IPS-18a (cell line): Measurements from ENCODE around the gene RSU1.

Experiments
- H3K27ac ChIP-seq: one replicate; pipeline ENCODE4 v1.5.1; 2013; ENCODE audit warnings: low read length
- H3K27me3 ChIP-seq: one replicate; pipeline ENCODE4 v1.6.1; 2013; ENCODE audit warnings: mild to moderate bottlenecking, low read length; ENCODE audit not compliant: control insufficient read depth, insufficient read depth
- H3K36me3 ChIP-seq: one replicate; pipeline ENCODE4 v1.6.1; 2013; ENCODE audit warnings: low read depth, low read length; ENCODE audit not compliant: control insufficient read depth
- H3K4me1 ChIP-seq: one replicate; pipeline ENCODE4 v1.6.1; 2013; ENCODE audit warnings: low read depth, low read length; ENCODE audit not compliant: control insufficient read depth
- H3K4me3 ChIP-seq: one replicate; pipeline ENCODE4 v1.5.1; 2013; ENCODE audit warnings: low read length
- H3K9ac ChIP-seq: one replicate; pipeline ENCODE4 v1.6.1; 2013; ENCODE audit warnings: mild to moderate bottlenecking, low read length, moderate library complexity
- H3K9me3 ChIP-seq: one replicate; pipeline ENCODE4 v1.6.1; 2013; ENCODE audit warnings: low read depth, low read length; ENCODE audit not compliant: control insufficient read depth

The RSU1 gene

DNA sequence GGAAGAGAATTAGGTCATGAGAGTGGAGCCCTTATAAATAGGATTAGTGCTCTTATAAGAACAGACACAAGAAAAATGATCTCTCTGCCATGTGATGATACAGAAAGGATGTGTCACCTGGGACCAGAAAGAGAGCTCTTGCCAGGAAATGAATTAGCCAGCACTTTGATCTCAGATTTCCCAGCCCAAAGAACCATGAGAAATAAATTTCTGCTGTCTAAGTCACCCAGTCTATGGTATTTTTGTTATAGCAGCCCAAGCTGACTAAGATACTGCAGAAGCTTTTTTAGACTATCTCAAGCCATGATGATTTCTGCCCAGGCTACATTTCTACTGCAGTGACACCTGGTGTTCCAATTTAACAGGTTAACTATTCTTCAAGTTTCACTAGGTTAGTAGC lies 84.8 kb downstream of the RSU1 start:
- Histone ChIP-seq H3K4me1 (no peaks in the 10 kb centered on the region), H3K9me3 (no peaks in the 10 kb centered on the region), H3K4me3 (no peak overlapping the region), H3K27me3 (no peaks in the 10 kb centered on the region), H3K36me3 (no peaks in the 10 kb centered on the region), H3K27ac (no peak overlapping the region), H3K9ac (no peak overlapping the region)

DNA sequence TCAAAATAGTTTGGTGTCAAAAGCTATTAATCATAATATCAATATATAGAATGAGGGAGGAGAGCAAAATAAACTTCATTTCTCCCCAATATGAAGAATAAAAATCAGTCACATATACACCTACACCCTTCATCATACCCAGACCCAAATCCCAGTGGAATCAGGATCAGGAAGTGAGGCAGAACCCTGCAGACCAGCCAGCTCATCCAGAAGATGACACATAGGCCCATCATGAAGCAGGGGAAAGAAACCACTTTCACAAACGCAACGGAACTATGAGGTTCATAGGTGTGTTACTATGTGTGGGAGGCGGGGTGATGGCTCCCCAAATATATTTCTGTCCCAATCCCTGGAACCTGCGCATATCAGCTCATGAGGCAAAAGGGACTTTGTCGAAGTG lies 89.0 kb downstream of the RSU1 start:
- Histone ChIP-seq H3K9ac (no peak overlapping the region), H3K4me1 (no peaks in the 10 kb centered on the region), H3K9me3 (no peaks in the 10 kb centered on the region), H3K4me3 (no peak overlapping the region), H3K27ac (no peak overlapping the region), H3K27me3 (no peaks in the 10 kb centered on the region), H3K36me3 (no peaks in the 10 kb centered on the region)

DNA sequence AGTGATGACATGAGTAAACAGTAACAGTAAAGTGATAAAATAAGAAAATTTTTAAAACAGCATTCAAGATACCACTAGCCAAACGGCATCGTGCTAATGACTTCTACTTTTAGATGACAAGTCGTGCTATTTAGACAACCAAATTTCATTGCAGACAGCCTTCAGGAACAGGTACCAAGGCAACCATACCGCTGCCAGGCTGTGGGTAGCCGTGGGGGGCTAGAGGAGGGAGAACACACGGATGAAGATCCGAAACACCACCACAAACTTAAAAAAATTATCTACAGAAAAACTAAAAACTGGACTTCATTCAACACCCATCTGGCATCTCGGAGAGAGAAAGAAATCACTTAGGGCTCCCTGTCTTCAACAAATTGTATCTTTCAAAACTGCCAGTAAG lies 89.6 kb downstream of the RSU1 start:
- H3K9ac ChIP-seq, result no peak overlapping the region

DNA sequence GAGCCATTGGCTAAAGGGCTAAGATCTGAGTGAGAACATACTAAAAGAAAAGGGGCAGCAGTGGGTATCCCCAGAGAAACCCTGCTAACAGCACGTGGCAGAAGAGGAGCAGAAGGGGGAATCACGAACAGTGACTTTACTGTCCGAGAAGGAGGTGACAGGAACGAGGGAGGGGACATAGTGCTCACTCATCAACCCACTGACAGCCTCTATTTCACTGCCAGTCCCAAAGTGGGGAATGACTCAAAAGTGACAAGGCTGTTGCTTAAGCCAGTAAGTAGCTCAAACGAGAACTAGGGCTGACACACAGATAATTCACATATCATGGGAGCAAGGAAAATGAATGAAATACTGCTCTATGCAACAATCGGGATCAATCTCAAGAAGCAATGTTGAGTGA lies 92.7 kb downstream of the RSU1 start:
- no peak overlapping the region for H3K27ac ChIP-seq
- no peaks in the 10 kb centered on the region for H3K27me3 ChIP-seq
- no peaks in the 10 kb centered on the region for H3K4me1 ChIP-seq
- H3K36me3 ChIP-seq, result no peaks in the 10 kb centered on the region
- no peak overlapping the region for H3K4me3 ChIP-seq
- no peak overlapping the region for H3K9ac ChIP-seq
- no peaks in the 10 kb centered on the region for H3K9me3 ChIP-seq

More for the DNA sequence above, 89.6 kb downstream of the RSU1 start:
- Histone ChIP-seq H3K9me3 (no peaks in the 10 kb centered on the region), H3K4me1 (no peaks in the 10 kb centered on the region), H3K27ac (no peak overlapping the region), H3K27me3 (no peaks in the 10 kb centered on the region), H3K4me3 (no peak overlapping the region), H3K36me3 (no peaks in the 10 kb centered on the region)

DNA sequence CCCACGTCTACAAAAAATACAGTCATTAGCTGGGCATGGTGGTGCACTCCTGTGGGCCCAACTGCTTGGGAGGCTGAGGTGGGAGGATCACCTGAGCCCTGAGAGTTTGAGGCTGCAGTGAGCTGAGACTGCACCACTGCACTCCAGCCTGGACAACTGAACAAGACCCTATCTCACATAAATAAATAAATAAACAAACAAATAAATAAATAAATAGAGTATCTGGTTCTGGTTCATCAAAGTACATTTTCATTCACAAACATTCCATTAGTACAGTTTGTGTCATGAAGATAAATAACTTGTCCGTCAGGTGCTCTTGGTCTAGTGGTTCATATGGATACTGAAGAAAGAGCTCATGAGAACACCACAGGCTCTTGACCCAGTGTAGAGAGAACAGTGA lies 96.4 kb downstream of the RSU1 start:
- Histone ChIP-seq H3K4me1 (no peaks in the 10 kb centered on the region), H3K9ac (no peak overlapping the region), H3K27ac (no peak overlapping the region), H3K9me3 (no peaks in the 10 kb centered on the region), H3K4me3 (no peak overlapping the region), H3K36me3 (no peaks in the 10 kb centered on the region), H3K27me3 (no peaks in the 10 kb centered on the region)

DNA sequence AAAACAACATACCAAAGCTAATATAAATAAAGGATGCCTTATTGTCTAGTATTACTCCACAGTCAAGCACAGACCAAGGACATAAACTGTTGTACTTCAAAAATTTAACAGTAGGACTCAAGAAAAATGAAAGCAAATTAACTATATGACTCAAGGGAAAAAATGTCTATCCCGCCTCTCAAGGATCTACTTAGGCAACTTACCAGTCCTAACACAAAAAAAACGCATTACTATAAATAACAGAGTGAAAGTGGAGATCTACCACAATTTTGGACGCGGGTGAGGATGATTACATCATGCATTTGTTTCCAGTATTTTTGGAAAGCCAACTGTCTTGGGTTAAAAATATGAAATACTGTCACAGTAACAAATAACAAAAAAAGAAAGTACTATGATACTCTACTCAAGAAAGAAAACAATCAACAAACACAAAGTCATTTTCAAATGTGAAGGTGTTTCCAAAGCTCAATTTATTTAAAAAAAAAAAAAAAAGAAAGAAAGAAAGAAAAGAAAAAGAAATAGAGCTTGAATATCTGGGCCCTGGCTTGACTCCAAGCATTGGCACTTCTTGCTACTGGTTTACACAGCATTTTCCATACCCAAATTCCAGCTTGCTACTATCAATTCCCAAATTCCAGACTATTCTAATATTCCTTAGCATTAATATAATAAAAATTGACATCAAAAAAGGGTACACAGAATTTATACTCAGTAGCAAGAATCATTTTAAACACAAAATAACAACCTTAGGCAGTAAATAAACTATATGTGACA lies 99.4 kb downstream of the RSU1 start:
- Histone ChIP-seq H3K4me3 (no peak overlapping the region), H3K9ac (no peak overlapping the region)

DNA sequence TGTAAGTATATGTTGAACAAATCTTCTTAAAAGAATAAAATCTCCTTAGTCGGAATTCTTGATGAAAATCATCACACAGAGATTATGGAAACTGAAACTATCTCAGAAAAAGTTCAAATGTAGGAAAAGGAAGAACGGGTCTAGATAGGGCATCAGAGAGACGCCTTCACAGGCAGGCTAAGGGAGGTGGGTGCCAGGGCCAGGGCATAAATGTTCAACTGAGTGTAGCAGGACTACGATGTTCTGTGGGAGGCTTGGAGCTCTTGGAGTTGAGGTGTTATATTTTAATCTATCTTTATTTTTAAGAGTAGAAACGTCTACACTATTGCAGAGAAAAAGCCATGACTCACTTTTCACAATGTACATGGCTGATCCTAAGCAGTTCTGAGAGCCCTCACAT lies 101.2 kb downstream of the RSU1 start:
- no peaks in the 10 kb centered on the region for H3K4me1 ChIP-seq
- no peaks in the 10 kb centered on the region for H3K27me3 ChIP-seq
- no peaks in the 10 kb centered on the region for H3K36me3 ChIP-seq
- no peak overlapping the region for H3K4me3 ChIP-seq
- no peak overlapping the region for H3K9ac ChIP-seq
- H3K9me3 ChIP-seq, result peaks cover 13% of the 10 kb centered on the region
- H3K27ac ChIP-seq, result no peak overlapping the region

More for the DNA sequence above, 99.4 kb downstream of the RSU1 start:
- Histone ChIP-seq H3K36me3 (no peaks in the 10 kb centered on the region), H3K27ac (no peak overlapping the region), H3K27me3 (no peaks in the 10 kb centered on the region), H3K4me1 (no peaks in the 10 kb centered on the region), H3K9me3 (peaks cover 8% of the 10 kb centered on the region)

DNA sequence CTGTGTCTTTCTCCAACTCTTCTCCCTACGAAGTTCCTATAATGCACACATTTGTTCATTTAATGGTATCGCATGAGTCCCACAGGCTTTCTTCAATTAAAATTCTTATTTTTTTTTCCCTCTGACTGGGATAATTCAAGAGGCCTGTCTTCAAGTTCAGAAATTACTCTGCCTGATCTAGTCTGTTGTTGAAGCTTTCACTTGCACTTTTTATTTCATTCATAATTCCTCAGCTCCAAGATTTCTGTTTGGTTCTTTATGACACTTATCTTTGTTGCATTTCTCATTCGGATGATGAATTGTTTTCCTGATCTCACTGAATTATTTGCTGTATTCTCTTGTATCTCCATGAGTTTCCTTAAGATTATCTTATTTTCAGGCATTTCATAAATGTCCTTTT lies 103.9 kb downstream of the RSU1 start:
- no peak overlapping the region for H3K4me3 ChIP-seq
- H3K27me3 ChIP-seq, result no peaks in the 10 kb centered on the region
- H3K9me3 ChIP-seq, result peaks cover 13% of the 10 kb centered on the region
- no peaks in the 10 kb centered on the region for H3K4me1 ChIP-seq
- H3K36me3 ChIP-seq, result no peaks in the 10 kb centered on the region
- H3K27ac ChIP-seq, result no peak overlapping the region
- no peak overlapping the region for H3K9ac ChIP-seq

DNA sequence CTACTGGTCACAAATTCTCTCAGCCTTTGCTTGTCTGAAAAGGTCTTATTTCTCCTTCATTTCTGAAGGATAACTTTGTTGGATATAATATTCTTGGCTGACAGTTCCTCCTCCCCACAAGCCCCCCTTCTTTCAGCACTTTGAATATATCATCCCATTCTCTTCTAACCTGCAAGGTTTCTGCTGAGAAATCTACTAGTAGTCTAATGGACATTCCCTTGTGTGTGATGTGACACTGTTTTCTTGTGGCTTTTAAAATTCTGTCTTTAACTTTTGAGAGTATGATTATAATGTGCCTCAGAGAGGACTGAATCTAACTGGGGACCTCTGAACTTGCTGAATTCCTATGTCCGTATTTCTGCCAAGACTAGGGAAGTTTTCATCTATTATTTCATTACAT lies 104.3 kb downstream of the RSU1 start:
- H3K9ac ChIP-seq, result no peak overlapping the region
- H3K4me1 ChIP-seq, result no peaks in the 10 kb centered on the region
- no peak overlapping the region for H3K27ac ChIP-seq
- H3K36me3 ChIP-seq, result no peaks in the 10 kb centered on the region
- no peak overlapping the region for H3K4me3 ChIP-seq
- H3K27me3 ChIP-seq, result no peaks in the 10 kb centered on the region
- peaks cover 13% of the 10 kb centered on the region for H3K9me3 ChIP-seq

DNA sequence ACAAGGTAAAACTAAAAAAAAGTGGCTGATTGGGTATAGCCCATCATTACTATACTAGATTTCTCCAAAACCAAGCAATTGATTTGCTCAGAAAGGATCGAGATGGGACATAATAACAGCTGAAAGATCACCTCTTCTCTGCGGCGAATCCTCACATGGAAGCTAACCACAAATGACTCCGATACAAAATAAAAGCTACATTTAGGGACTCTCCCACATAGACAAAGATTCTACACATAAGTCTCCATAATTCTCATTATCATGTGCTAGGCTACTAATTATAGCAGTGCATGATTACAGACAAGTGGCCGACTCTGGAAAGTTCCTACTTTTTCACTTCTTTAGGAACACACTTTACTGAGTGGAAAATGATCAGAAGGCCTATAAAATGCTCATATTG lies 116.9 kb downstream of the RSU1 start:
- H3K36me3 ChIP-seq, result no peaks in the 10 kb centered on the region
- no peaks in the 10 kb centered on the region for H3K9me3 ChIP-seq
- no peak overlapping the region for H3K27ac ChIP-seq

DNA sequence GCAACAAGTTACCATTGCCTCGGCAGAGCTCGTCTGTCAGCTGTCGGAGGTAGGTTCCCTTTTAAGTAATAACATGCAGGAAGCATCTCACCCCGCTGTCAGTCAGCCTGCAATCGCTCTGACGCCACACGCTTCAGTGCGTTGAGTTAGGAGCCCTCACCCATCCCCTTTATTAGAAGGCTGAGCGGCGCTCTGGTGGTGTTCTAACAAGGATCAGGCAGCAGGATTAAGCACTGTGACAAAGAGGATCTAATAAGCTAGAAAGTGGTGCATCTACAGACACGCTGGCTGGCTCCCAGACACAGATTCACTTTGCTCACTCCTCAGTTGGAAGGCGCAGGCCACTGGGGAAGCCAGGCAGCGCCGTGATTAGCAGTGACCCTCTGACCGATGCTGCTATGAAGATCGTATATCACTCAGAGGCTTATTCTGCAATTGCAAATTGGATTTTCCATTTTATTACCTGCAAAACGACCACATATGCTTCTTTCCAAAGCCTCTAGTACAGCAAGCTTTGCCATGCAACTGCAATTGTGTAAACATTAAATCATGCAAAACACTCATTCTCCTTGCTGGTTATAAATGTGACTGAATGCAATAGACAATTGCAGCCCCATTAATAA lies 117.7 kb downstream of the RSU1 start:
- Histone ChIP-seq H3K9ac (no peak overlapping the region), H3K27ac (no peak overlapping the region), H3K9me3 (no peaks in the 10 kb centered on the region), H3K36me3 (no peaks in the 10 kb centered on the region), H3K27me3 (no peaks in the 10 kb centered on the region), H3K4me1 (no peaks in the 10 kb centered on the region), H3K4me3 (no peak overlapping the region)

More for the DNA sequence above, 116.9 kb downstream of the RSU1 start:
- no peaks in the 10 kb centered on the region for H3K4me1 ChIP-seq
- no peak overlapping the region for H3K9ac ChIP-seq
- H3K4me3 ChIP-seq, result no peak overlapping the region
- no peaks in the 10 kb centered on the region for H3K27me3 ChIP-seq

DNA sequence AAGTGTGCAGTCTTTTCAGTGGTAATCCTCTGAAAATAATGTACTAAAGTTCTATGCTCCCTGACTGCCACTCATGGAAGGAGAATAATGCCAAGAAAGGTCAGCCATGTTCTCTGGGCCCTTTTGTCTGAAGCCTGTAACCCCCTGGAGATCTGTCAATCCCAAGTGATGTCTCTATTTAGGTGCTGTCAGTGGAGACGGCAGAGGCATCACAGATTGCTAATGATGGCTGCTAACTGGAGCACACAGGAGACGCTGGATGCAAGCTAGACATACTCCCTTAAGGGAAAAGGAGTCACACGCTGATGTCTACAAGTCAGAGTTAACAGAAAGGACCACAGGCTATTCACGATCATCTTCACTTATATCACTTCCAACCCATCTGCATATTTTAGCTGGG lies 118.8 kb downstream of the RSU1 start:
- Histone ChIP-seq H3K4me3 (no peak overlapping the region), H3K27ac (no peak overlapping the region), H3K27me3 (no peaks in the 10 kb centered on the region), H3K36me3 (no peaks in the 10 kb centered on the region), H3K9me3 (no peaks in the 10 kb centered on the region), H3K4me1 (no peaks in the 10 kb centered on the region), H3K9ac (no peak overlapping the region)
